Gastrocnemius medialis (tissue), 4 donors: ENCODE data around the gene SMAD3. TPM values are rescaled to one million over a fixed set of nuclear protein-coding genes. Genes with fewer than 3 reads are reported as not detected.

Source experiments
- ATAC-seq, 2 donors: fragments of 150-250 bp; one replicate each; pipeline ENCODE4 v1.9.1; 2016
- DNase-seq, 2 donors: peaks; one replicate each; pipeline ENCODE4 v3.0.0-alpha.2; 2019
- H3K27ac ChIP-seq, 4 donors: fragments of 200-600 bp; sonication (generic); 1 replicate in 1 of 4; 2 replicates in 3 of 4; pipeline ENCODE4 v1.5.1; 2016 to 2018; ENCODE audit warnings: mild to moderate bottlenecking in 2 of 4, moderate library complexity in 1 of 4
- H3K27me3 ChIP-seq, 3 donors: fragments of 200-600 bp; sonication (generic) in 2 of 3; 1 replicate in 1 of 3; 2 replicates in 2 of 3; pipeline versions ENCODE4 v1.5.1 to v1.6.0; 2016 to 2019; ENCODE audit warnings: mild to moderate bottlenecking in 1 of 3, moderate library complexity in 1 of 3
- H3K36me3 ChIP-seq, 2 donors: fragments of 200-600 bp; sonication (generic) in 1 of 2; one replicate each; pipeline ENCODE4 v1.5.1; 2017 to 2018
- H3K4me1 ChIP-seq, 2 donors: fragments of 200-600 bp; sonication (generic) in 1 of 2; one replicate each; pipeline ENCODE4 v1.5.1; 2016 to 2017; ENCODE audit warnings: mild to moderate bottlenecking in 2 of 2
- H3K4me3 ChIP-seq, 4 donors: fragments of 200-600 bp; sonication (generic) in 3 of 4; 1 replicate in 1 of 4; 2 replicates in 3 of 4; pipeline ENCODE4 v1.5.1; 2016 to 2019; ENCODE audit warnings: mild to moderate bottlenecking in 2 of 4
- H3K9me3 ChIP-seq, 3 donors: fragments of 200-600 bp; sonication (generic) in 2 of 3; 1 replicate in 1 of 3; 2 replicates in 2 of 3; pipeline ENCODE4 v1.5.1; 2016 to 2019
- POLR2A ChIP-seq, 2 donors: fragments of 450-650 bp; IDR thresholded peaks; one replicate each; pipeline ENCODE4 v1.6.1; 2017; ENCODE audit warnings: antibody characterized with exemption in 2 of 2, mild to moderate bottlenecking in 2 of 2, moderate library complexity in 2 of 2
- in situ Hi-C, 4 donors: fragments of 200-750 bp; cut with MboI; loops; one replicate each; pipeline versions ENCODE4 v1.15.0 to v1.8.0; 2017; ENCODE audit warnings: low sequenced_read_pairs in 4 of 4
- intact Hi-C: fragments of 100-400 bp; cut with DNase I; formaldehyde crosslinking; loops from one replicate; pipeline ENCODE4 v1.15.1; 2023; ENCODE audit warnings: low total_unique reads
- total RNA-seq, 4 donors: library from RNA; depleted of rRNA; stranded (reverse); fragments of >200 nt; gene quantifications; one replicate each; pipeline versions ENCODE4 v1.1.0 to v1.2.3, GENCODE V29; 2016
- TF ChIP-seq, protein P1 (sequence below), 5 experiments: fragments of 450-650 bp in 3 of 5; fragments of 200-600 bp in 2 of 5; sonication (generic) in 2 of 5; IDR thresholded peaks in 4 of 5; conservative IDR thresholded peaks in 1 of 5; 1 replicate in 4 of 5; 2 replicates in 1 of 5; pipeline ENCODE4 v1.5.1; 2016 to 2019; ENCODE audit warnings: antibody characterized with exemption in 5 of 5, mild to moderate bottlenecking in 3 of 5, moderate library complexity in 3 of 5

Gene SMAD3
- total RNA-seq = 10 to 100 TPM; 15.9 to 61.7 (median 26.3) TPM

- Histone ChIP-seq H3K27me3 (no peaks in the 10 kb centered on the region), H3K27ac (peak within 1 kb of the TSS; percentile 91 to 98 (median 94)), H3K36me3 (no peaks in the 10 kb centered on the region), H3K4me3 (peak within 1 kb of the TSS; percentile 71 to 98 (median 84)), H3K4me1 (peaks cover 32 to 36% of the 10 kb centered on the region in 2 donors), H3K9me3 (no peaks in the 10 kb centered on the region)
- ATAC-seq = peak; percentile 61 to 71
- DNase-seq = peak; percentile 87 to 90
- TF ChIP-seq, protein P1, sequence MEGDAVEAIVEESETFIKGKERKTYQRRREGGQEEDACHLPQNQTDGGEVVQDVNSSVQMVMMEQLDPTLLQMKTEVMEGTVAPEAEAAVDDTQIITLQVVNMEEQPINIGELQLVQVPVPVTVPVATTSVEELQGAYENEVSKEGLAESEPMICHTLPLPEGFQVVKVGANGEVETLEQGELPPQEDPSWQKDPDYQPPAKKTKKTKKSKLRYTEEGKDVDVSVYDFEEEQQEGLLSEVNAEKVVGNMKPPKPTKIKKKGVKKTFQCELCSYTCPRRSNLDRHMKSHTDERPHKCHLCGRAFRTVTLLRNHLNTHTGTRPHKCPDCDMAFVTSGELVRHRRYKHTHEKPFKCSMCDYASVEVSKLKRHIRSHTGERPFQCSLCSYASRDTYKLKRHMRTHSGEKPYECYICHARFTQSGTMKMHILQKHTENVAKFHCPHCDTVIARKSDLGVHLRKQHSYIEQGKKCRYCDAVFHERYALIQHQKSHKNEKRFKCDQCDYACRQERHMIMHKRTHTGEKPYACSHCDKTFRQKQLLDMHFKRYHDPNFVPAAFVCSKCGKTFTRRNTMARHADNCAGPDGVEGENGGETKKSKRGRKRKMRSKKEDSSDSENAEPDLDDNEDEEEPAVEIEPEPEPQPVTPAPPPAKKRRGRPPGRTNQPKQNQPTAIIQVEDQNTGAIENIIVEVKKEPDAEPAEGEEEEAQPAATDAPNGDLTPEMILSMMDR (IDR thresholded peaks at IDR 0.05 in 4 of 5, conservative IDR thresholded peaks at IDR 0.05 in 1 of 5) = no peak
- peak; percentile 95 to 97 for TF ChIP-seq POLR2A (IDR thresholded peaks at IDR 0.05)
- intact Hi-C loops (loop anchor here (5.0 kb wide), 2 partner anchors 187 to 457 kb away; partner anchors contain the start of genes AAGAB, C15orf61 and IQCH), in situ Hi-C loops (loop anchor here in 1 of 4 donors (10.0 kb wide), 1 partner anchor 189 kb away; the partner anchor contains the start of genes AAGAB and IQCH)
These were observed at the start of gene SMAD3 for GRCh38 chr15:67065531-67066005. Gene SMAD3 (plus strand): TSS chr15:67065602. CDS start chr15:67066155, 553 bp downstream.

GRCh38 chr15:67017311-67017710 is 48.1 kb upstream of the SMAD3 start:
- TF ChIP-seq, protein P1 (IDR thresholded peaks at IDR 0.05 in 4 of 5, conservative IDR thresholded peaks at IDR 0.05 in 1 of 5) = no peak
- TF ChIP-seq POLR2A (IDR thresholded peaks at IDR 0.05) = no peak
- Histone ChIP-seq H3K36me3 (no peaks in the 10 kb centered on the region), H3K27ac (no peak overlapping the region), H3K9me3 (no peaks in the 10 kb centered on the region), H3K4me1 (no peaks in the 10 kb centered on the region), H3K27me3 (no peaks in the 10 kb centered on the region), H3K4me3 (no peak overlapping the region)
- intact Hi-C loops = no loop called here
- ATAC-seq (no peak), DNase-seq (no peak)
- in situ Hi-C loops = no loop called here

GRCh38 chr15:67018026-67018425 is 47.4 kb upstream of the SMAD3 start:
- TF ChIP-seq, protein P1 (IDR thresholded peaks at IDR 0.05 in 4 of 5, conservative IDR thresholded peaks at IDR 0.05 in 1 of 5) = no peak
- TF ChIP-seq POLR2A (IDR thresholded peaks at IDR 0.05) = no peak
- ATAC-seq (no peak), DNase-seq (no peak)
- H3K9me3 ChIP-seq = no peaks in the 10 kb centered on the region
- intact Hi-C loops = no loop called here
- H3K4me3 ChIP-seq = no peak overlapping the region
- no peaks in the 10 kb centered on the region for H3K27me3 ChIP-seq
- in situ Hi-C loops = no loop called here
- no peaks in the 10 kb centered on the region for H3K36me3 ChIP-seq
- no peak overlapping the region for H3K27ac ChIP-seq
- no peaks in the 10 kb centered on the region for H3K4me1 ChIP-seq

DNA sequence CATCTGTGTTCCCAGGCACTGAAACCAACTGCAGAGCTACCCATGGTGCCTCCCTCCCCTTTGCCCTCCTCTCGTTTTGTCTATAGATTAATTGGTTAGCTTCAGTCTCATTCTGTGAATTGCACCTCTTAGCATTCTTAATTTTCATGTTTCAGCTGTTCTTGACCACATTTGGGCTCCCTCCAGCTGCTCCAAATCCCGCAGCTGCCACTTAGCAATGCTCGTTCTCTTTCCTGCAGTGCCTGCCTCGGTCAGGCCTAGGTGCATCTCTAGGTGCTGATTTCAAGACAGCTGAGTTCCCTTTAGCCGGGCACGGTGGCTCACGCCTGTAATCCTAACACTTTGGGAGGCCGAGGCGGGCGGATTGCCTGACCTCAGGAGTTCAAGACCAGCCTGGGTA is 47.0 kb upstream of the SMAD3 start:
- no peak overlapping the region for H3K4me3 ChIP-seq
- no peak for TF ChIP-seq POLR2A (IDR thresholded peaks at IDR 0.05)
- TF ChIP-seq, protein P1 (IDR thresholded peaks at IDR 0.05 in 4 of 5, conservative IDR thresholded peaks at IDR 0.05 in 1 of 5) = no peak
- no peaks in the 10 kb centered on the region for H3K9me3 ChIP-seq
- intact Hi-C loops = no loop called here
- ATAC-seq (no peak), DNase-seq (no peak)
- H3K27ac ChIP-seq = no peak overlapping the region
- no peaks in the 10 kb centered on the region for H3K4me1 ChIP-seq
- no peaks in the 10 kb centered on the region for H3K36me3 ChIP-seq
- no peaks in the 10 kb centered on the region for H3K27me3 ChIP-seq
- in situ Hi-C loops = no loop called here

DNA sequence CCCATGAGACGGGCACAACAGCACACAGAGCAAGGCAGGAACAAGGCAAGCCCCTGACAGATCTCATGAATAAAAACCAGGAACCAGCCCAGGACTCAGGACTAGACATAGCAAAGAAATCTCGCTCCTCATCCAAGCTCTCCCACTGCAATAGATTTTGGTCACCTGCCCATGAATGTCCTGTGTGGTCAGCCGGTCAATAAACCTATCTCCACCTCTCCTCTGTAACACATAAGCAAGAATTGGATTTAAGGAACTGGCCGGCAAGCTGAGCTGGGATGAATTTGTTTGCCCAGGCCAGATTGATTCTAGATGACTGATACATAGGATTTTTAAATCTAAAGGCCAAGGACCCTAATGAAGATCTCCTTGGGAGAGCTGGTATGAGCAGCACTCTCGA is 46.3 kb upstream of the SMAD3 start:
- Histone ChIP-seq H3K4me1 (peaks cover 5 to 6% of the 10 kb centered on the region in 2 donors), H3K9me3 (no peaks in the 10 kb centered on the region), H3K27me3 (no peaks in the 10 kb centered on the region), H3K4me3 (no peak overlapping the region), H3K36me3 (no peaks in the 10 kb centered on the region), H3K27ac (no peak overlapping the region)
- TF ChIP-seq POLR2A (IDR thresholded peaks at IDR 0.05) = no peak
- TF ChIP-seq, protein P1 (IDR thresholded peaks at IDR 0.05 in 4 of 5, conservative IDR thresholded peaks at IDR 0.05 in 1 of 5) = no peak
- intact Hi-C loops = no loop called here
- ATAC-seq (no peak), DNase-seq (no peak)
- in situ Hi-C loops = no loop called here
